ENCODE data around the gene ARPC2.

Gene ARPC2

DNA sequence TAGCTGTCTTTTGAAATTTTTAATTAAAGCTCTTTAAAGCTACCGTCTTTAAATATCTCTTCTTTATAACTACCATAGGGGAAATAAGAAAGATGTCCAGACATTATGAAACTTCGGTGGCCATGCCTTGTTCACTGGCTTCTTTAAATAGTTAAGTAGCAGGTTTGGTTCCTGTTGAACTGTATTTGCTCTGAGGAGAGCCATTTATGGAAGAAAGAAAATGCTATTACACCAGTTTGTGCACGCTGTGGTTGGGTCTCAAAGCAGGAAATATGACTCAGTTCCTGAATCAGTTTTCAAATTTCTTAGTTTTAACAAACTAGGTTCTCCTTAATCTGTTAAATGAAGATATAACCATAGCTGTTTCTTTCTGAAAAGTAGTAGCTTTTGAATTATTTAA, 12.2 kb downstream of the ARPC2 start:
- TF ChIP-seq HDGF (IDR thresholded peaks at IDR 0.05; ENCODE audit: borderline replicate concordance) (no peak), LEF1 (IDR thresholded peaks at IDR 0.05; ENCODE audit: borderline replicate concordance) (no peak), ZNF384 (IDR thresholded peaks at IDR 0.05) (no peak), FOXK2 (IDR thresholded peaks at IDR 0.05) (no peak), CTBP1 (IDR thresholded peaks at IDR 0.05; ENCODE audit: borderline replicate concordance) (no peak)
- TF ChIP-seq, protein P1, sequence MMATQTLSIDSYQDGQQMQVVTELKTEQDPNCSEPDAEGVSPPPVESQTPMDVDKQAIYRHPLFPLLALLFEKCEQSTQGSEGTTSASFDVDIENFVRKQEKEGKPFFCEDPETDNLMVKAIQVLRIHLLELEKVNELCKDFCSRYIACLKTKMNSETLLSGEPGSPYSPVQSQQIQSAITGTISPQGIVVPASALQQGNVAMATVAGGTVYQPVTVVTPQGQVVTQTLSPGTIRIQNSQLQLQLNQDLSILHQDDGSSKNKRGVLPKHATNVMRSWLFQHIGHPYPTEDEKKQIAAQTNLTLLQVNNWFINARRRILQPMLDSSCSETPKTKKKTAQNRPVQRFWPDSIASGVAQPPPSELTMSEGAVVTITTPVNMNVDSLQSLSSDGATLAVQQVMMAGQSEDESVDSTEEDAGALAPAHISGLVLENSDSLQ (IDR thresholded peaks at IDR 0.05): no peak
- POLR2A ChIA-PET: interaction anchor here (1.4 to 1.5 kb wide), 2 partner anchors 13 to 41 kb away, joined by 3 to 6 read pairs; partner anchors contain the start of genes AAMP and PNKD
- CTCF ChIA-PET: no interaction called here
- no peak for DNase-seq (ENCODE audit: extremely low spot score)

- no peak for TF ChIP-seq FOXM1 (IDR thresholded peaks at IDR 0.05; ENCODE audit: borderline replicate concordance)
- no peak for TF ChIP-seq LEF1 (IDR thresholded peaks at IDR 0.05; ENCODE audit: borderline replicate concordance)
- no peak for TF ChIP-seq CTBP1 (IDR thresholded peaks at IDR 0.05; ENCODE audit: borderline replicate concordance)
- no peak for TF ChIP-seq ELF4 (IDR thresholded peaks at IDR 0.05)
- no peak for TF ChIP-seq FOXK2 (IDR thresholded peaks at IDR 0.05)
- TF ChIP-seq TARDBP (IDR thresholded peaks at IDR 0.05): no peak
- no peak for TF ChIP-seq ARNT (IDR thresholded peaks at IDR 0.05)
- TF ChIP-seq BHLHE40 (IDR thresholded peaks at IDR 0.05; ENCODE audit: borderline replicate concordance): no peak
- TF ChIP-seq FOXA1 (IDR thresholded peaks at IDR 0.05): no peak
- no peak for TF ChIP-seq SP1 (IDR thresholded peaks at IDR 0.05)
- no peak for TF ChIP-seq L3MBTL2 (conservative IDR thresholded peaks at IDR 0.05)
- TF ChIP-seq, protein P1 (IDR thresholded peaks at IDR 0.05): no peak
- no peak for TF ChIP-seq HDGF (IDR thresholded peaks at IDR 0.05; ENCODE audit: borderline replicate concordance)
- no peak for TF ChIP-seq ZNF384 (IDR thresholded peaks at IDR 0.05)
- no peak for TF ChIP-seq SUZ12 (IDR thresholded peaks at IDR 0.05)
- TF ChIP-seq NFRKB (IDR thresholded peaks at IDR 0.05): no peak
- POLR2A ChIA-PET: interaction anchor here (1.4 to 1.5 kb wide), 2 partner anchors 13 to 40 kb away, joined by 3 to 6 read pairs; partner anchors contain the start of genes AAMP and PNKD
- no peak for DNase-seq (ENCODE audit: extremely low spot score)
- CTCF ChIA-PET: no interaction called here
Measured at GRCh38 chr2:218229851-218230250, 12.9 kb downstream of the ARPC2 start.

DNA sequence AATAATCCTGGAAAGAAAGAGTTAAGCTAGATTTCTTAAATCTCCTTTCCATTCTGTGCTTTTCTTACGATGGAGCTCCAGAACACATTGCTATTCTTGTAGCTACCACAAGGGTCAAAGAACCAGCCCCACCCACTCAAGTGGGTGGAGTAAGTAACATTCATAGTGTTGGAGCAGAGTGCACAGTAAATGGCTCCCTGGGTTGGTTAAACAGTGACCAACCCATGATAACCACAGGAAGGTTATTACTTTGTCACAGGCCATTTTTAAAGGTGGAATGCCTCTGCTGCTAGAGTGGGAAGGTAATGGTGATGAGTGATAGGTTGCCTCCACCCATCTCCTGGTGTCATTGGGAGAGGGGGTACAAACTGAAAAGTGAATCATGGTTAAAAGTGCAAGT, 13.9 kb downstream of the ARPC2 start:
- TF ChIP-seq ZNF384 (IDR thresholded peaks at IDR 0.05): no peak
- no peak for TF ChIP-seq HDGF (IDR thresholded peaks at IDR 0.05; ENCODE audit: borderline replicate concordance)
- no peak for TF ChIP-seq FOXK2 (IDR thresholded peaks at IDR 0.05)
- ChIA-PET POLR2A (no interaction called here), CTCF (no interaction called here)
- peak; percentile 40 for DNase-seq (ENCODE audit: extremely low spot score)

DNA sequence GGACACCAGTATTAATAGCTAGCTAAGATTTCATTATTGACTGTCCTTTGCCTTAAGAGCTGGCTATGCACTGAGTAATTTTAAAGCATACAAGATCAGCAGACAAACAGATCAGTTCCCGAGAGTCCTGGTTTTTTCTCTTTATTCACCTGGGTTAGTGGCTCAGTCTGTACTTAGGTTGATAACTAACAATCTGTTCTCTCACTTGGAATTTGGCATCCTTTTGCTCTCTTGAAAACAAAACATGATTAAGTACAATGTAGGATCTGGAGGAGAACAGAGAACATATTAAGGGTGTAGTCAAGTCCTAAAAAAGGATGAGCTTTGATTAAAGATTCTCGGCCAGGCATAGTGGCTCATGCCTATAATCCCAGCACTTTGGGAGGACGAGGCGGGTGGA, 16.6 kb downstream of the ARPC2 start:
- CTCF ChIA-PET: no interaction called here
- no peak for TF ChIP-seq SUZ12 (IDR thresholded peaks at IDR 0.05)
- no peak for TF ChIP-seq LEF1 (IDR thresholded peaks at IDR 0.05; ENCODE audit: borderline replicate concordance)
- no peak for TF ChIP-seq L3MBTL2 (conservative IDR thresholded peaks at IDR 0.05)
- TF ChIP-seq ARNT (IDR thresholded peaks at IDR 0.05): no peak
- TF ChIP-seq ELF4 (IDR thresholded peaks at IDR 0.05): no peak
- no peak for TF ChIP-seq BHLHE40 (IDR thresholded peaks at IDR 0.05; ENCODE audit: borderline replicate concordance)
- TF ChIP-seq NFRKB (IDR thresholded peaks at IDR 0.05): no peak
- no peak for TF ChIP-seq SP1 (IDR thresholded peaks at IDR 0.05)
- no peak for TF ChIP-seq CTBP1 (IDR thresholded peaks at IDR 0.05; ENCODE audit: borderline replicate concordance)
- no peak for TF ChIP-seq TARDBP (IDR thresholded peaks at IDR 0.05)
- no peak for TF ChIP-seq HDGF (IDR thresholded peaks at IDR 0.05; ENCODE audit: borderline replicate concordance)
- TF ChIP-seq, protein P1 (IDR thresholded peaks at IDR 0.05): no peak
- no peak for DNase-seq (ENCODE audit: extremely low spot score)
- POLR2A ChIA-PET: no interaction called here

GRCh38 chr2:218234521-218234920, 17.5 kb downstream of the ARPC2 start:
- DNase-seq (ENCODE audit: extremely low spot score): no peak
- ChIA-PET CTCF (no interaction called here), POLR2A (no interaction called here)
- TF ChIP-seq CTBP1 (IDR thresholded peaks at IDR 0.05; ENCODE audit: borderline replicate concordance) (no peak), FOXM1 (IDR thresholded peaks at IDR 0.05; ENCODE audit: borderline replicate concordance) (no peak), NFRKB (IDR thresholded peaks at IDR 0.05) (no peak), TARDBP (IDR thresholded peaks at IDR 0.05) (no peak), SP1 (IDR thresholded peaks at IDR 0.05) (no peak), BHLHE40 (IDR thresholded peaks at IDR 0.05; ENCODE audit: borderline replicate concordance) (no peak)
- TF ChIP-seq, protein P1 (IDR thresholded peaks at IDR 0.05): no peak

DNA sequence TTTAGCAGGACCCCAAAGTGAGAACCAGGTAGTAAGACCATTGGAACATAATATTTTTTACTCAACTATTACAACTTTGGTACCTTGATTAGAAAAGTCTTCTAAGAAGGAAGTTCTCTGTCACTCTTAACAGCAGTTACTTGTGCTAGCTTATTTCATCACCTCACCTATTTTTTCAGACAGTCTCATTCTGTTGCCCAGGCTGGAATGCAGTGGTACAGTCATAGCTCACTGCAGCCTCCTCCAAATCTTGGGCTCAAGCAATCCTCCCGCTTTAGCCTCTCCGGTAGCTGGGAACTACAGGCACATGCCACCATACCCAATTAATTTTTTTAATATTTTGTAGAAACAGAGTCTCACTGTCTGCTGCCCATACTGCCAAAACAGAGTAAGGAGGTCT, 18.0 kb downstream of the ARPC2 start:
- ChIA-PET CTCF (no interaction called here), POLR2A (no interaction called here)
- TF ChIP-seq FOXA1 (IDR thresholded peaks at IDR 0.05) (no peak), HDGF (IDR thresholded peaks at IDR 0.05; ENCODE audit: borderline replicate concordance) (no peak), ARNT (IDR thresholded peaks at IDR 0.05) (no peak), ZNF384 (IDR thresholded peaks at IDR 0.05) (no peak), FOXK2 (IDR thresholded peaks at IDR 0.05) (no peak), L3MBTL2 (conservative IDR thresholded peaks at IDR 0.05) (no peak), NFRKB (IDR thresholded peaks at IDR 0.05) (no peak)
- no peak for DNase-seq (ENCODE audit: extremely low spot score)

All from HEK293T (cell line).